Mesenchymal stem cell (in vitro differentiated cells and primary cell): ENCODE results near the gene ACTRT2.

Experiments
- DNase-seq: peaks from one replicate; pipeline ENCODE4 v3.0.0-alpha.2; 2013
- H2AFZ ChIP-seq: one replicate; pipeline ENCODE4 v1.6.1; 2013; ENCODE audit warnings: low read depth, mild to moderate bottlenecking, control low read depth, inconsistent platforms, low read length, moderate library complexity
- H2AK5ac ChIP-seq: 2 replicates; pipeline ENCODE4 v1.6.1; 2013; ENCODE audit warnings: low read length, moderate library complexity, mild to moderate bottlenecking, inconsistent platforms; ENCODE audit not compliant: severe bottlenecking
- H2BK120ac ChIP-seq: one replicate; pipeline ENCODE4 v1.6.1; 2013; ENCODE audit warnings: low read depth, mild to moderate bottlenecking, inconsistent platforms, low read length, moderate library complexity
- H2BK12ac ChIP-seq, 2 experiments: one replicate each; pipeline ENCODE4 v1.6.1; 2013; ENCODE audit warnings: inconsistent platforms in 2 of 2, low read length in 2 of 2, mild to moderate bottlenecking in 2 of 2, moderate library complexity in 2 of 2, control low read depth in 1 of 2
- H2BK15ac ChIP-seq: one replicate; pipeline ENCODE4 v1.6.1; 2013; ENCODE audit warnings: mild to moderate bottlenecking, low read depth, inconsistent platforms; ENCODE audit not compliant: poor library complexity, severe bottlenecking
- H2BK5ac ChIP-seq: 2 replicates; pipeline ENCODE4 v1.6.1; 2013; ENCODE audit warnings: low read depth, mild to moderate bottlenecking, low read length, control low read depth, inconsistent platforms; ENCODE audit not compliant: poor library complexity, severe bottlenecking
- H3K14ac ChIP-seq, 2 experiments: one replicate each; pipeline ENCODE4 v1.6.1; 2013; ENCODE audit warnings: inconsistent platforms in 2 of 2, low read length in 2 of 2, control low read depth in 1 of 2, mild to moderate bottlenecking in 1 of 2, moderate library complexity in 1 of 2
- H3K18ac ChIP-seq, 2 experiments: one replicate each; pipeline ENCODE4 v1.6.1; 2013; ENCODE audit warnings: inconsistent platforms in 2 of 2, low read length in 2 of 2, control low read depth in 1 of 2, low read depth in 1 of 2, mild to moderate bottlenecking in 1 of 2
- H3K23ac ChIP-seq, 2 experiments: one replicate each; pipeline ENCODE4 v1.6.1; 2013; ENCODE audit warnings: inconsistent platforms in 2 of 2, low read length in 2 of 2, mild to moderate bottlenecking in 2 of 2, moderate library complexity in 2 of 2, control low read depth in 1 of 2
- H3K27ac ChIP-seq: 2 replicates; pipeline ENCODE4 v1.5.1; 2013; ENCODE audit warnings: mild to moderate bottlenecking, moderate library complexity, low read length, control low read depth, inconsistent platforms; ENCODE audit not compliant: poor library complexity, severe bottlenecking
- H3K27me3 ChIP-seq, 2 experiments: 2 replicates each; pipeline versions ENCODE4 v1.6.1 to v1.7.0; 2013; ENCODE audit warnings: low read length in 2 of 2, mild to moderate bottlenecking in 2 of 2, moderate library complexity in 2 of 2, control low read depth in 1 of 2, inconsistent platforms in 1 of 2; ENCODE audit not compliant: control insufficient read depth in 1 of 2, insufficient read depth in 1 of 2
- H3K36me3 ChIP-seq, 2 experiments: 2 replicates each; pipeline versions ENCODE4 v1.6.1 to v1.7.0; 2013; ENCODE audit warnings: low read length in 2 of 2, control low read depth in 1 of 2, inconsistent platforms in 1 of 2, low read depth in 1 of 2, mild to moderate bottlenecking in 1 of 2; ENCODE audit not compliant: insufficient read depth in 2 of 2, control insufficient read depth in 1 of 2
- H3K4ac ChIP-seq, 2 experiments: one replicate each; pipeline ENCODE4 v1.6.1; 2013; ENCODE audit warnings: inconsistent platforms in 2 of 2, low read length in 2 of 2, mild to moderate bottlenecking in 2 of 2, moderate library complexity in 2 of 2, control low read depth in 1 of 2, low read depth in 1 of 2
- H3K4me1 ChIP-seq: 2 replicates; pipeline ENCODE4 v1.6.1; 2013; ENCODE audit warnings: low read depth, low read length, control low read depth; ENCODE audit not compliant: control insufficient read depth, insufficient read depth
- H3K4me2 ChIP-seq: 2 replicates; pipeline ENCODE4 v1.6.1; 2013; ENCODE audit warnings: low read length, mild to moderate bottlenecking, inconsistent platforms; ENCODE audit not compliant: poor library complexity, severe bottlenecking
- H3K4me3 ChIP-seq, 2 experiments: 2 replicates each; pipeline versions ENCODE4 v1.5.1 to v1.7.0; 2013; ENCODE audit warnings: low read length in 2 of 2, mild to moderate bottlenecking in 2 of 2, control low read depth in 1 of 2, low read depth in 1 of 2; ENCODE audit not compliant: insufficient read depth in 1 of 2
- H3K79me1 ChIP-seq: replicated peaks from 2 replicates; pipeline ENCODE4 v1.6.1; 2013; ENCODE audit warnings: mild to moderate bottlenecking, control low read depth, low read length, inconsistent platforms; ENCODE audit not compliant: poor library complexity, severe bottlenecking
- H3K9ac ChIP-seq: 2 replicates; pipeline ENCODE4 v1.7.0; 2013; ENCODE audit warnings: mild to moderate bottlenecking, low read length, moderate library complexity
- H3K9me3 ChIP-seq: 2 replicates; pipeline ENCODE4 v1.7.0; 2013; ENCODE audit warnings: mild to moderate bottlenecking, low read length; ENCODE audit not compliant: control insufficient read depth
- H4K8ac ChIP-seq: one replicate; pipeline ENCODE4 v1.6.1; 2013; ENCODE audit warnings: inconsistent platforms, mild to moderate bottlenecking, low read length, moderate library complexity
- H4K91ac ChIP-seq: one replicate; pipeline ENCODE4 v1.6.1; 2013; ENCODE audit warnings: mild to moderate bottlenecking, low read length, inconsistent platforms
- WGBS: methylation state at CpG from one replicate; pipeline ENCODE4 v1.1.7; 2013; ENCODE audit warnings: mixed read lengths; 5-methylcytosine and 5-hydroxymethylcytosine counted together

ACTRT2 gene

DNA sequence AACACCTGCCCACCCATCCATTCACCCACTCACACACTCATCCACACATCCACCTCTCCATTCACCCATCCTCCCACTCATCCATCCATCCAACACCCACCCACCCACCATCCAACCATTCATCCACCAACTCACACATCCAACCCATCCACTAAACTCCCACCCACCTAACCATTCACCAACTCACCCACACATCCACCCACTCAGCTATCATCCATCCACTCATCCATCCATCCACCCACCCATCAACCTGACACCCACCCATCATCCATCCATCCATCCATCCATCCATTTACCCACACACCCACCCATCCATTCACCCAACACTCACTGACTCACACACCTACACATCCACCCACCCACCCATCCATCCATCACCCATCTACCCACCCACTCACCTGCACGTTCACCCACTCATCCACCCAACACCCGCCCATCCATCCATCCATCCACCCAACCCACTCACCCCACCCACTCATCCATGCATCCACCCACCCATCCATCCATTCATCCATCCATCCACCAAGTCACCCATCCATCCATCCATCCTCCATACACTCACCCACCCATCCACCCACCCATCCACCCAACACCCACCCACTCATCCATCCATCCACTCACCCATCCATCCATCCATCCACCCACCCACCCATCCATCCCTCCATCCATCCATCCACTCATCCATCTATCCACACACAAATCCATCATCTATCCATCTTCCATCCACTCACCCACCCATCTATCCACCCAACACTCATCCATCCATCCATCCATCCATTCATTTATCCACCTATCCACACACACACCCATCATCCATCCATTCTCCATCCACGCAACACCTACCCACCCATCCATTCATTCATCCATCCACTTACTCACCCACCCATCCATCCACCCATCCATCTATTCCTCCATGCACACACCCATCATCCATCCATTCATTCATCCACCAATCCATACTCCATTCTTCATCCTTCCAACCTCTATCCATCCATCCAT lies 30.3 kb downstream of the ACTRT2 start:
- Histone ChIP-seq H3K36me3 (no peaks in the 10 kb centered on the region), H3K4me3 (no peak overlapping the region), H3K4me2 (no peak overlapping the region), H3K9ac (no peak overlapping the region), H3K23ac (no peak overlapping the region), H2AK5ac (no peak overlapping the region), H2BK12ac (no peak overlapping the region), H2BK15ac (no peak overlapping the region), H2BK5ac (no peak overlapping the region), H3K18ac (no peak overlapping the region), H2AFZ (no peak overlapping the region), H3K9me3 (no peaks in the 10 kb centered on the region), H3K79me1 (no peaks in the 10 kb centered on the region), H4K8ac (no peak overlapping the region), H4K91ac (no peak overlapping the region), H3K4ac (no peak overlapping the region), H2BK120ac (no peak overlapping the region), H3K4me1 (no peaks in the 10 kb centered on the region), H3K14ac (no peak overlapping the region), H3K27me3 (peaks cover 0 to 40% of the 10 kb centered on the region in 2 experiments), H3K27ac (no peak overlapping the region)
- DNase-seq: no peak
- 52% methylated on average over 3 of the region's 3 CpGs for WGBS

DNA sequence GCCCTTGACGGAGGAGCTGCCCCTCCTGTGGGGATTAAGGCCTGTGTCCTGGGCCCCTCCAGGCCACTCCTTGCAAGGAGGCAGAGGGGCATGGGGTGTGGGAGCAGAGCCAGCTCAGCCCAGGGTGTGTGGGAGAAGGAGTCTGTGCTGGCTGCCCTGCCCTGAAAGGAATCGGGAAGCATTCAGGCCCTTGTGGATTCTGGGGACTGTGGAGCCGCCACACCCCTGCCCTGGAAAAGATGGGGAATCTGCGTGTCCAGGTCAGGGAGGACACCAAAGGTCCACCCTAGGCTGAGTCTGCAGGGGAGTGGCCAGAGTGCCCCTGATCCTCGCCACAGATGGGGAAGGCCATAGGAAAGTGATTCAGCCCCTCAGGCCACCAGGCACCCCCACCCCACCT lies 31.2 kb downstream of the ACTRT2 start:
- no peak overlapping the region for H2AFZ ChIP-seq
- no peak overlapping the region for H3K9ac ChIP-seq
- no peaks in the 10 kb centered on the region for H3K9me3 ChIP-seq
- H2AK5ac ChIP-seq: no peak overlapping the region
- no peak overlapping the region for H2BK12ac ChIP-seq
- H2BK5ac ChIP-seq: no peak overlapping the region
- H3K4me2 ChIP-seq: no peak overlapping the region
- no peaks in the 10 kb centered on the region for H3K79me1 ChIP-seq
- no peak overlapping the region for H3K4ac ChIP-seq
- DNase-seq: no peak
- H2BK120ac ChIP-seq: no peak overlapping the region
- H2BK15ac ChIP-seq: no peak overlapping the region
- WGBS: 91% methylated on average over 5 of the region's 5 CpGs
- H3K27ac ChIP-seq: no peak overlapping the region
- no peak overlapping the region for H3K4me3 ChIP-seq
- H3K23ac ChIP-seq: no peak overlapping the region
- no peaks in the 10 kb centered on the region for H3K36me3 ChIP-seq
- no peak overlapping the region for H4K91ac ChIP-seq
- H3K4me1 ChIP-seq: no peaks in the 10 kb centered on the region
- H3K14ac ChIP-seq: no peak overlapping the region
- H4K8ac ChIP-seq: no peak overlapping the region
- peaks cover 0 to 44% of the 10 kb centered on the region in 2 experiments for H3K27me3 ChIP-seq
- H3K18ac ChIP-seq: no peak overlapping the region

GRCh38 chr1:3053366-3053980 lies 32.2 kb downstream of the ACTRT2 start:
- Histone ChIP-seq H3K4me2 (no peak overlapping the region), H3K4me1 (no peaks in the 10 kb centered on the region), H3K27ac (no peak overlapping the region), H4K8ac (no peak overlapping the region), H2BK120ac (no peak overlapping the region), H3K9ac (no peak overlapping the region), H3K36me3 (no peaks in the 10 kb centered on the region), H3K27me3 (peaks cover 0 to 54% of the 10 kb centered on the region in 2 experiments), H3K4me3 (no peak overlapping the region), H3K14ac (no peak overlapping the region), H2BK12ac (no peak overlapping the region), H4K91ac (no peak overlapping the region), H3K9me3 (no peaks in the 10 kb centered on the region), H3K18ac (no peak overlapping the region), H2AK5ac (no peak overlapping the region), H2BK15ac (no peak overlapping the region), H3K4ac (no peak overlapping the region), H2BK5ac (no peak overlapping the region), H2AFZ (no peak overlapping the region), H3K23ac (no peak overlapping the region), H3K79me1 (no peaks in the 10 kb centered on the region)
- no peak for DNase-seq
- WGBS: 75% methylated on average over 9 of the region's 9 CpGs

DNA sequence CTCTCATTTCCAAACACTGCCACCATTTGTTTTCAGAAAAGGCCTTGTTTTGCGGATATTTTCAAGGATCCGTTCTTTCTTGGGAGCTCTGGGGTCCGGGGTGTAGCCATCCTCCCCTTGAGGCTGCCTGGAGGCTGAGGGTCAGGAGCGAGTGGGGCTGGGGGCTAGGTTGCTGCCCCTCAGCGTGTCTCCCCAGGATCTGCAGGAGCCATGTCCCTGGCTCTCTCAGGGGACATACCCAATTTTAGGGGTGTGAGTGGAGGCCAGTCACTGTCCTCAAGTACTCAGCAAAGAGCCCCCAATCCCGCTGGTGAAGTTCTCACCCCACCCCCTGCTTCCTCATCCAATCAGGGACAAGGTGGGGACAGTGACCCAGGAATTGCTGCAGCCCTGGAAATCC lies 32.7 kb downstream of the ACTRT2 start:
- Histone ChIP-seq H3K79me1 (no peaks in the 10 kb centered on the region), H2AFZ (no peak overlapping the region), H3K18ac (no peak overlapping the region), H2AK5ac (no peak overlapping the region), H3K4me3 (no peak overlapping the region), H3K27ac (no peak overlapping the region), H4K8ac (no peak overlapping the region), H3K9me3 (no peaks in the 10 kb centered on the region), H2BK15ac (no peak overlapping the region), H3K23ac (no peak overlapping the region), H3K14ac (no peak overlapping the region), H3K27me3 (peaks cover 0 to 56% of the 10 kb centered on the region in 2 experiments), H2BK5ac (no peak overlapping the region), H2BK12ac (no peak overlapping the region), H3K4me1 (no peaks in the 10 kb centered on the region), H3K36me3 (no peaks in the 10 kb centered on the region), H3K4me2 (no peak overlapping the region), H4K91ac (no peak overlapping the region), H3K9ac (no peak overlapping the region), H2BK120ac (no peak overlapping the region), H3K4ac (no peak overlapping the region)
- 59% methylated on average over 6 of the region's 6 CpGs for WGBS
- no peak for DNase-seq
